H1 (cell line): ENCODE data around the gene CLUH. TPM values are rescaled to one million over a fixed set of nuclear protein-coding genes. Genes with fewer than 3 reads are reported as not detected.

Experiments used
- CTCF ChIA-PET: fragments of 300-600 bp; sonication (Branson Sonifier 250); formaldehyde crosslinking; loops from one replicate; lab custom pipeline; 2021; ENCODE audit not compliant: partially characterized antibody; lab: Charles Lee
- POLR2A ChIA-PET: fragments of 300-600 bp; sonication (Branson Sonifier 250); formaldehyde crosslinking; loops from one replicate; lab custom pipeline; 2021; ENCODE audit warnings: inconsistent platforms; ENCODE audit not compliant: partially characterized antibody; lab: Charles Lee
- DNase-seq, 2 experiments: peaks; one replicate each; pipeline versions ENCODE4 v3.0.0 to v3.0.0-alpha.2; 2010 to 2022; ENCODE audit warnings: low spot score in 2 of 2, low read depth in 1 of 2, mixed read lengths in 1 of 2
- FAIRE-seq: peaks from 2 replicates; lab custom pipeline; 2011; peaks lifted over from hg19 to GRCh38; lab: Jason Lieb, UNC
- H2AFZ ChIP-seq: 2 replicates; pipeline ENCODE4 v1.8.1; 2012; ENCODE audit warnings: low read length, inconsistent platforms
- H2AK5ac ChIP-seq: 2 replicates; pipeline ENCODE4 v1.6.1; 2013; ENCODE audit warnings: low read depth, low read length
- H2BK120ac ChIP-seq: replicated peaks from 2 replicates; pipeline ENCODE3; 2013; ENCODE audit warnings: low read depth, low read length, inconsistent platforms
- H2BK12ac ChIP-seq: 2 replicates; pipeline ENCODE4 v1.6.1; 2013; ENCODE audit warnings: low read depth, low read length
- H2BK15ac ChIP-seq: 2 replicates; pipeline ENCODE4 v1.6.1; 2013; ENCODE audit warnings: low read length
- H2BK20ac ChIP-seq: 2 replicates; pipeline ENCODE4 v1.6.1; 2013; ENCODE audit warnings: low read length
- H2BK5ac ChIP-seq: 2 replicates; pipeline ENCODE4 v1.6.1; 2013; ENCODE audit warnings: low read depth, low read length
- H3K14ac ChIP-seq: 2 replicates; pipeline ENCODE4 v1.6.1; 2013; ENCODE audit warnings: inconsistent platforms; ENCODE audit not compliant: insufficient read length
- H3K18ac ChIP-seq: 2 replicates; pipeline ENCODE4 v1.6.1; 2013; ENCODE audit warnings: low read length; ENCODE audit errors: extremely low read depth
- H3K23ac ChIP-seq: 2 replicates; pipeline ENCODE4 v1.6.1; 2013; ENCODE audit warnings: inconsistent platforms; ENCODE audit not compliant: insufficient read length
- H3K23me2 ChIP-seq: 2 replicates; pipeline ENCODE4 v1.6.1; 2013; ENCODE audit warnings: low read depth, low read length
- H3K27ac ChIP-seq: 2 replicates; pipeline ENCODE4 v1.6.1; 2011; ENCODE audit warnings: low read depth, low read length, inconsistent platforms
- H3K27me3 ChIP-seq, 4 experiments: replicated peaks in 1 of 4; 1 replicate in 1 of 4; 2 replicates in 3 of 4; pipeline versions ENCODE4 v1.6.1 to v1.8.1; 2011 to 2013; ENCODE audit warnings: low read length in 3 of 4, mild to moderate bottlenecking in 3 of 4, inconsistent platforms in 2 of 4, mixed read lengths in 2 of 4, moderate library complexity in 1 of 4; ENCODE audit not compliant: control insufficient read depth in 3 of 4, insufficient read depth in 3 of 4; ENCODE audit errors: extremely low read depth in 1 of 4
- H3K36me3 ChIP-seq, 4 experiments: 2 replicates each; pipeline versions ENCODE4 v1.6.1 to v1.8.1; 2011 to 2013; ENCODE audit warnings: mild to moderate bottlenecking in 4 of 4, low read length in 3 of 4, moderate library complexity in 2 of 4, control low read depth in 1 of 4, inconsistent platforms in 1 of 4; ENCODE audit not compliant: insufficient read depth in 4 of 4, control insufficient read depth in 2 of 4
- H3K4ac ChIP-seq: replicated peaks from 2 replicates; pipeline ENCODE3; 2013; ENCODE audit warnings: low read length, low read depth, mixed read lengths, inconsistent platforms; ENCODE audit not compliant: insufficient read length
- H3K4me1 ChIP-seq, 4 experiments: replicated peaks in 1 of 4; 1 replicate in 1 of 4; 2 replicates in 3 of 4; pipeline versions ENCODE4 v1.6.1 to v1.8.1; 2011 to 2013; ENCODE audit warnings: low read length in 3 of 4, inconsistent platforms in 2 of 4, mixed read lengths in 1 of 4; ENCODE audit not compliant: insufficient read depth in 4 of 4, control insufficient read depth in 3 of 4
- H3K4me2 ChIP-seq, 2 experiments: 2 replicates each; pipeline versions ENCODE4 v1.6.1 to v1.8.1; 2011 to 2013; ENCODE audit warnings: low read depth in 2 of 2, low read length in 2 of 2, control low read depth in 1 of 2, inconsistent platforms in 1 of 2, mild to moderate bottlenecking in 1 of 2; ENCODE audit not compliant: insufficient read depth in 1 of 2
- H3K4me3 ChIP-seq, 4 experiments: fragments of 200-600, 300-600 bp in 1 of 4; sonication (generic), shearing (Covaris generic), sonication (Bioruptor Twin) in 1 of 4; 2 replicates each; pipeline versions ENCODE4 v1.5.1 to v1.8.1; 2011 to 2016; ENCODE audit warnings: low read length in 4 of 4, low read depth in 3 of 4, control low read depth in 2 of 4, inconsistent platforms in 2 of 4, mild to moderate bottlenecking in 2 of 4, mixed read lengths in 1 of 4, moderate library complexity in 1 of 4; ENCODE audit not compliant: insufficient read depth in 2 of 4; ENCODE audit errors: extremely low read depth in 1 of 4
- H3K56ac ChIP-seq: replicated peaks from 2 replicates; pipeline ENCODE3; 2013; ENCODE audit warnings: low read depth, mild to moderate bottlenecking, mixed read lengths, low read length, inconsistent platforms; ENCODE audit not compliant: insufficient read length
- H3K79me1 ChIP-seq: 2 replicates; pipeline ENCODE4 v1.6.1; 2013; ENCODE audit warnings: low read depth, low read length, control low read depth
- H3K79me2 ChIP-seq, 2 experiments: 2 replicates each; pipeline versions ENCODE4 v1.6.1 to v1.8.1; 2012 to 2013; ENCODE audit warnings: low read length in 2 of 2, mild to moderate bottlenecking in 2 of 2, inconsistent platforms in 1 of 2; ENCODE audit not compliant: insufficient read depth in 2 of 2, control insufficient read depth in 1 of 2
- H3K9ac ChIP-seq, 4 experiments: replicated peaks in 1 of 4; 1 replicate in 1 of 4; 2 replicates in 3 of 4; pipeline versions ENCODE4 v1.6.1 to v1.8.1; 2011 to 2013; ENCODE audit warnings: low read depth in 3 of 4, low read length in 3 of 4, control low read depth in 2 of 4, mild to moderate bottlenecking in 2 of 4, moderate library complexity in 2 of 4, inconsistent platforms in 1 of 4; ENCODE audit errors: extremely low read depth in 1 of 4
- H3K9me3 ChIP-seq, 2 experiments: 2 replicates each; pipeline versions ENCODE4 v1.6.1 to v1.8.1; 2012 to 2013; ENCODE audit warnings: mild to moderate bottlenecking in 2 of 2, moderate library complexity in 2 of 2, control low read depth in 1 of 2, inconsistent platforms in 1 of 2, low read depth in 1 of 2, low read length in 1 of 2, mixed read lengths in 1 of 2; ENCODE audit not compliant: insufficient read depth in 2 of 2
- H4K20me1 ChIP-seq, 2 experiments: replicated peaks in 1 of 2; 2 replicates each; pipeline versions ENCODE3 to v1.8.1; 2011 to 2013; ENCODE audit warnings: inconsistent platforms in 2 of 2, low read length in 2 of 2, mild to moderate bottlenecking in 1 of 2; ENCODE audit not compliant: insufficient read depth in 2 of 2, control insufficient read depth in 1 of 2
- H4K5ac ChIP-seq: 2 replicates; pipeline ENCODE4 v1.6.1; 2013; ENCODE audit warnings: low read length, low read depth, mixed read lengths, inconsistent platforms; ENCODE audit not compliant: insufficient read length
- H4K8ac ChIP-seq: 2 replicates; pipeline ENCODE4 v1.8.0; 2013; ENCODE audit warnings: mild to moderate bottlenecking, moderate library complexity, low read length, inconsistent platforms; ENCODE audit not compliant: insufficient read depth; ENCODE audit errors: extremely low read depth
- H4K91ac ChIP-seq: replicated peaks from 2 replicates; pipeline ENCODE3; 2013; ENCODE audit warnings: low read length, mixed read lengths, inconsistent platforms; ENCODE audit not compliant: insufficient read length
- ATF3 ChIP-seq: IDR thresholded peaks from 2 replicates; pipeline ENCODE4 v1.6.1; 2011; ENCODE audit warnings: low read depth, mild to moderate bottlenecking, low read length; ENCODE audit not compliant: insufficient read depth
- FOSL1 ChIP-seq: IDR thresholded peaks from 2 replicates; pipeline ENCODE4 v1.6.1; 2011; ENCODE audit warnings: mild to moderate bottlenecking, low read depth, low read length, moderate library complexity; ENCODE audit not compliant: insufficient read depth
- JUN ChIP-seq: IDR thresholded peaks from 2 replicates; pipeline ENCODE4 v1.6.1; 2011; ENCODE audit warnings: low read depth, mild to moderate bottlenecking, improper control_type of control experiment, low read length
- JUND ChIP-seq: IDR thresholded peaks from 2 replicates; pipeline ENCODE4 v1.6.1; 2011; ENCODE audit warnings: mild to moderate bottlenecking, improper control_type of control experiment, low read length
- PHF8 ChIP-seq: fragments of 200-600 bp; sonication (generic); conservative IDR thresholded peaks from 2 replicates; pipeline ENCODE4 v1.7.1; 2012; ENCODE audit warnings: low read depth, mild to moderate bottlenecking, inconsistent platforms, low read length, moderate library complexity
- POLR2A ChIP-seq, 2 experiments: IDR thresholded peaks; 1 replicate in 1 of 2; 2 replicates in 1 of 2; pipeline ENCODE4 v1.6.1; 2011; ENCODE audit warnings: low read depth in 2 of 2, low read length in 2 of 2, mild to moderate bottlenecking in 2 of 2; ENCODE audit errors: control extremely low read depth in 1 of 2
- TEAD4 ChIP-seq: IDR thresholded peaks from 2 replicates; pipeline ENCODE4 v1.6.1; 2012; ENCODE audit warnings: low read depth, low read length, inconsistent platforms, mixed read lengths
- WGBS, 2 experiments: shearing (Covaris generic) in 1 of 2; methylation state at CpG; one replicate each; pipeline versions ENCODE4 v1.1.6 to v1.1.7; 2013 to 2015; ENCODE audit warnings: low lambda C conversion rate in 2 of 2, mixed read lengths in 2 of 2, inconsistent platforms in 1 of 2, low coverage in 1 of 2, missing lambda C conversion rate in 1 of 2; ENCODE audit not compliant: insufficient replicate concordance in 2 of 2, insufficient coverage in 1 of 2, insufficient read length in 1 of 2; ENCODE audit errors: extremely low coverage in 1 of 2, missing lambda C conversion rate in 1 of 2; 5-methylcytosine and 5-hydroxymethylcytosine counted together
- polyA plus RNA-seq, 7 experiments: library from polyadenylated mRNA; depleted of rRNA in 3 of 7; stranded (reverse) in 5 of 7; unstranded in 2 of 7; fragments of >200 nt in 5 of 7; fragments of 200-250 nt in 2 of 7; gene quantifications; 1 replicate in 5 of 7; 2 replicates in 1 of 7; 4 replicates in 1 of 7; pipeline versions ENCODE4 v1.2.1 to v1.2.3, GENCODE V29; 2011 to 2013; ENCODE audit warnings: missing spikeins in 2 of 7, mixed read lengths in 2 of 7
- total RNA-seq: library from RNA; stranded (reverse); fragmentation: NEBNext Ultra II Directional; extraction: Animal tissue kit (Norgen Biotek cat#: 25700); gene quantifications from 2 replicates; pipeline ENCODE4 v1.2.1, GENCODE V29; 2021

Gene CLUH
- total and polyA plus RNA-seq, 2 of the 8 experiments (the other 6 are each of a cell fraction or from before 2014, with no cell fraction given), result 33.6 to 98.6 TPM

- no peak for TF ChIP-seq JUN
- no peak for TF ChIP-seq JUND
- TF ChIP-seq PHF8, result no peak
- TF ChIP-seq TEAD4, result no peak
- TF ChIP-seq ATF3, result no peak
- no peak for TF ChIP-seq POLR2A (IDR thresholded peaks at IDR 0.05; ENCODE audit: control extremely low read depth in 1 of 2, low read depth in 2 of 2, low read length in 2 of 2)
- TF ChIP-seq FOSL1, result no peak
- H4K20me1 ChIP-seq, result peaks cover 7 to 36% of the 10 kb centered on the region in 2 experiments
Measured at GRCh38 chr17:2705263-2705662, 6.3 kb downstream of the CLUH start.

More at GRCh38 chr17:2705263-2705662, 6.3 kb downstream of the CLUH start:
- ChIA-PET POLR2A (interaction anchor here (1.1 to 1.8 kb wide), 3 partner anchors 10 to 18 kb away, joined by 3 to 6 read pairs (median 4); no protein-coding TSS in a partner anchor), CTCF (interaction anchor here (0.6 to 5.8 kb wide), 7 partner anchors 8 to 303 kb away, joined by 3 to 62 read pairs (median 3); no protein-coding TSS in a partner anchor)
- H3K23me2 ChIP-seq, result no peaks in the 10 kb centered on the region
- H3K9ac ChIP-seq, result no peak overlapping the region
- peaks cover 4 to 21% (median 13%) of the 10 kb centered on the region in 4 experiments; a peak in 6 of 7 replicates for H3K4me1 ChIP-seq
- H2BK20ac ChIP-seq, result no peak overlapping the region
- 0 out of 2 replicates have a peak overlapping the region, but pooled peaks have one; percentile 9 for H2BK12ac ChIP-seq
- peaks cover 13 to 53% of the 10 kb centered on the region in 2 experiments; a peak in 3 of 4 replicates for H3K79me2 ChIP-seq
- FAIRE-seq (no peak), DNase-seq (no peak)
- peak overlapping the region; percentile 3; the same call in 1 of the 2 replicates for H4K8ac ChIP-seq
- H3K18ac ChIP-seq, result 0 out of 2 replicates have a peak overlapping the region, but pooled peaks have one; percentile 32
- WGBS, 2 experiments, result 89% methylated on average over 4 of the region's 7 CpGs; no CpG with 5 or more reads in 1 of the 2 experiments
- no peak overlapping the region for H4K91ac ChIP-seq
- H3K56ac ChIP-seq, result no peak overlapping the region
- H3K4ac ChIP-seq, result no peak overlapping the region
- H3K4me2 ChIP-seq, result no peak overlapping the region
- H3K23ac ChIP-seq, result no peak overlapping the region
- H2BK120ac ChIP-seq, result no peak overlapping the region
- H3K14ac ChIP-seq, result no peak overlapping the region
- H3K9me3 ChIP-seq, result no peaks in the 10 kb centered on the region
- peaks cover 0 to 2% (median under 1%) of the 10 kb centered on the region in 4 experiments; a peak in 2 of 7 replicates for H3K27me3 ChIP-seq
- no peak overlapping the region for H2BK15ac ChIP-seq
- no peak overlapping the region for H3K27ac ChIP-seq
- no peak overlapping the region for H2AFZ ChIP-seq
- H3K4me3 ChIP-seq, result no peak overlapping the region
- no peak overlapping the region for H4K5ac ChIP-seq
- peak overlapping the region; percentile 90; the same call in 1 of the 2 replicates for H2AK5ac ChIP-seq
- H2BK5ac ChIP-seq, result no peak overlapping the region
- H3K36me3 ChIP-seq, result peaks cover 0 to 16% (median 10%) of the 10 kb centered on the region in 4 experiments; a peak in 7 of 8 replicates
- peaks cover 16% of the 10 kb centered on the region for H3K79me1 ChIP-seq
